Measurements from ENCODE around the gene SYT3. TPM values are rescaled to one million over a fixed set of nuclear protein-coding genes. Genes with fewer than 3 reads are reported as not detected.

The SYT3 gene
- total RNA-seq, 1 donor from 2014 or later: 0.38 TPM

- H3K27ac Mint-ChIP-seq (ENCODE audit: unreplicated experiment): no peak overlapping the region
- no peaks in the 10 kb centered on the region for H3K4me1 Mint-ChIP-seq (ENCODE audit: unreplicated experiment)
- no peak for TF ChIP-seq CTCF (IDR thresholded peaks at IDR 0.05)
- peaks cover 8% of the 10 kb centered on the region for H3K9me3 Mint-ChIP-seq (ENCODE audit: unreplicated experiment)
- no peak overlapping the region for H3K4me3 Mint-ChIP-seq (ENCODE audit: unreplicated experiment)
- H3K36me3 Mint-ChIP-seq (ENCODE audit: unreplicated experiment): no peaks in the 10 kb centered on the region
- H3K27me3 Mint-ChIP-seq (ENCODE audit: unreplicated experiment): no peaks in the 10 kb centered on the region
- DNase-seq (ENCODE audit: extremely low spot score, unreplicated experiment): no peak
Observed at GRCh38 chr19:50629194-50629593, 10.5 kb downstream of the SYT3 start.

- Mint-ChIP-seq H3K4me3 (ENCODE audit: unreplicated experiment) (no peak overlapping the region), H3K9me3 (ENCODE audit: unreplicated experiment) (peaks cover 4% of the 10 kb centered on the region), H3K27me3 (ENCODE audit: unreplicated experiment) (no peaks in the 10 kb centered on the region), H3K36me3 (ENCODE audit: unreplicated experiment) (no peaks in the 10 kb centered on the region), H3K4me1 (ENCODE audit: unreplicated experiment) (no peaks in the 10 kb centered on the region), H3K27ac (ENCODE audit: unreplicated experiment) (no peak overlapping the region)
- no peak for DNase-seq (ENCODE audit: extremely low spot score, unreplicated experiment)
- TF ChIP-seq CTCF (IDR thresholded peaks at IDR 0.05): no peak
Observed at GRCh38 chr19:50628551-50628950, 11.1 kb downstream of the SYT3 start.

- H3K27ac Mint-ChIP-seq (ENCODE audit: unreplicated experiment): no peak overlapping the region
- H3K4me3 Mint-ChIP-seq (ENCODE audit: unreplicated experiment): no peak overlapping the region
- H3K4me1 Mint-ChIP-seq (ENCODE audit: unreplicated experiment): no peaks in the 10 kb centered on the region
- DNase-seq (ENCODE audit: extremely low spot score, unreplicated experiment): no peak
- H3K36me3 Mint-ChIP-seq (ENCODE audit: unreplicated experiment): no peaks in the 10 kb centered on the region
- H3K27me3 Mint-ChIP-seq (ENCODE audit: unreplicated experiment): no peaks in the 10 kb centered on the region
- peaks cover under 1% of the 10 kb centered on the region for H3K9me3 Mint-ChIP-seq (ENCODE audit: unreplicated experiment)
- no peak for TF ChIP-seq CTCF (IDR thresholded peaks at IDR 0.05)
Observed at GRCh38 chr19:50628146-50628545, 11.5 kb downstream of the SYT3 start.

- Mint-ChIP-seq H3K9me3 (ENCODE audit: unreplicated experiment) (no peaks in the 10 kb centered on the region), H3K4me3 (ENCODE audit: unreplicated experiment) (no peak overlapping the region), H3K27ac (ENCODE audit: unreplicated experiment) (no peak overlapping the region), H3K36me3 (ENCODE audit: unreplicated experiment) (no peaks in the 10 kb centered on the region), H3K27me3 (ENCODE audit: unreplicated experiment) (no peaks in the 10 kb centered on the region), H3K4me1 (ENCODE audit: unreplicated experiment) (no peaks in the 10 kb centered on the region)
- DNase-seq (ENCODE audit: extremely low spot score, unreplicated experiment): no peak
- no peak for TF ChIP-seq CTCF (IDR thresholded peaks at IDR 0.05)
Observed at GRCh38 chr19:50626795-50627194, 12.9 kb downstream of the SYT3 start.

- no peak for TF ChIP-seq CTCF (IDR thresholded peaks at IDR 0.05)
- H3K9me3 Mint-ChIP-seq (ENCODE audit: unreplicated experiment): no peaks in the 10 kb centered on the region
- no peaks in the 10 kb centered on the region for H3K27me3 Mint-ChIP-seq (ENCODE audit: unreplicated experiment)
- no peak overlapping the region for H3K4me3 Mint-ChIP-seq (ENCODE audit: unreplicated experiment)
- no peak overlapping the region for H3K27ac Mint-ChIP-seq (ENCODE audit: unreplicated experiment)
- no peak for DNase-seq (ENCODE audit: extremely low spot score, unreplicated experiment)
- no peaks in the 10 kb centered on the region for H3K4me1 Mint-ChIP-seq (ENCODE audit: unreplicated experiment)
- no peaks in the 10 kb centered on the region for H3K36me3 Mint-ChIP-seq (ENCODE audit: unreplicated experiment)
Observed at GRCh38 chr19:50626011-50626410, 13.7 kb downstream of the SYT3 start.
